Effector CD8-positive, alpha-beta T cell (primary cell): ENCODE data around the gene MRPS18A.

Source experiments
- DNase-seq: peaks from one replicate; lab custom pipeline; 2025; lab: John Stamatoyannopoulos, UW

The MRPS18A gene

DNA sequence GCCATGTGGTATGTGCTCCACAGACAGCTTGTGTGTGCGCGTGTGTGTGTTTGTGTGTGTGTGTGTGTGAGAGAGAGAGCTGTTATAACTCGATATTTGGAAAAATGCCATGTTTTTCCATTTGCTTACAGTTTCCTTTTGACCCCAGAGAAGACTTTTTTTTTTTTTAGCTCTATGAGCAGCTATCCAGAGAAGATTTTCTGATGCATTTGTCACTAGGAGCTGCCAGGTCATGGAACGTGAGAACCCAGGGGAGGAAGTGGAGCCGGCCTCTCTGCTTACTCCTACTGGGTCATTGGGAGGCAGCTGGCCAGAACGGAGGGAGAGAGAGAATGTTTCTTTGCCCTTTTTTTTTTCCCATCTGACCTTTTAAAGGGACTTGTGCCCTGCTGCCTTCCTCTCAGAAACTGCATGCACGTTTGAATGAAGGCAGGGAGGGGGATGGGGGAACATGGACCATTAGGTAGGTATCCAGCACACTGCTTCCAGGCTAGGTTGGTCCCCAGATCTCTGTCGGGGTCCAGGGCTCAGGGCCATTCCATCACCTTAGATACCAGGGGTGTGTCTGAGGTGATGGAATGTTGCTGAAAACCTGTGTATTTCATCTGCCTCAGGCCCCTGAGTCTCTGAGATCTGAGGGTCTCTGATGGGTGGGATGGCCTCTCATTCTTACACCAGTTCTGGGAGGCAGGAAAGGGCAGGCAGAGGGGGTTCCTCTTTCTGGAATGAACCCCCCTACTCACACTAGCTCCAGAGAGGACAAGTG, 11.2 kb upstream of the MRPS18A start:
- no peak for DNase-seq

GRCh38 chr6:43697421-43697820, 9.8 kb upstream of the MRPS18A start:
- DNase-seq = no peak

GRCh38 chr6:43695967-43696291, 8.3 kb upstream of the MRPS18A start:
- DNase-seq = no peak

- DNase-seq = no peak
Measured at GRCh38 chr6:43695215-43695966, 7.8 kb upstream of the MRPS18A start.

- DNase-seq = no peak
Measured at GRCh38 chr6:43689421-43689820, 1.8 kb upstream of the MRPS18A start.

- DNase-seq = no peak
Measured at GRCh38 chr6:43687079-43687436, 533 bp downstream of the MRPS18A start.

DNA sequence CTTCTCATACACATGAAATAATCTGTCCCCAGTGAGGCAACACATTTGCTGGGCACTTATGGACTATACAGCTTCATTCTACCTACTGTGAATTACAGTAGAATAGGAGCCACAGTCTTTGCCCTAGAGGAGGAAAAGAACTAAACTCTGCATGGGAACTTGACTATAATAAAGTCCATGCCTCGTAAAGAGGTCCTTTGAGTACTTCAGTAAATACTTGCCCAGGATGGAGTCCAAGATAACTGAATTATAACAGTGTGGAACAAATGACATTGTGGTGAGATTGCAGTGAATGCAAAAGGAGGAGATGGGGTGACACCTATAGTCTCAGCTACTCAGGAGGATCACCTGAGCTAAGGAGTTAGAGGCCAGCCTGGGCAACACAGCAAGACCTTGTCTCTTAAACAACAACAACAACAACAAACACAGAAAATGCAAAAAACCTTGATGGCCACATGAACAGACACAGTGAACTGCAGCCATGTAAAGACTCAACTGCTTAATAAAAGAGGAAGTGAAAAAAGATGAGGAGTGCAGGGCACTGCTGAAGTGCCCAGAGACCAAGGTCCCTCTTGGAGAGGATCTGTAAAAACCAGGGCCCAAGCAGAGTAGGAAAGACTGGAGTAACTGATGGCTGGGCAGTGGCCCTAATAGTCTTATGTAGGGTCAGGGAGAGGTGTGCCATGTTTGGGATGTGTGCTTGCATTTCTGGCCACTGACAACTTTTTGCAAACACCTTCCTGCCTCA, 3.7 kb downstream of the MRPS18A start:
- DNase-seq = no peak

DNA sequence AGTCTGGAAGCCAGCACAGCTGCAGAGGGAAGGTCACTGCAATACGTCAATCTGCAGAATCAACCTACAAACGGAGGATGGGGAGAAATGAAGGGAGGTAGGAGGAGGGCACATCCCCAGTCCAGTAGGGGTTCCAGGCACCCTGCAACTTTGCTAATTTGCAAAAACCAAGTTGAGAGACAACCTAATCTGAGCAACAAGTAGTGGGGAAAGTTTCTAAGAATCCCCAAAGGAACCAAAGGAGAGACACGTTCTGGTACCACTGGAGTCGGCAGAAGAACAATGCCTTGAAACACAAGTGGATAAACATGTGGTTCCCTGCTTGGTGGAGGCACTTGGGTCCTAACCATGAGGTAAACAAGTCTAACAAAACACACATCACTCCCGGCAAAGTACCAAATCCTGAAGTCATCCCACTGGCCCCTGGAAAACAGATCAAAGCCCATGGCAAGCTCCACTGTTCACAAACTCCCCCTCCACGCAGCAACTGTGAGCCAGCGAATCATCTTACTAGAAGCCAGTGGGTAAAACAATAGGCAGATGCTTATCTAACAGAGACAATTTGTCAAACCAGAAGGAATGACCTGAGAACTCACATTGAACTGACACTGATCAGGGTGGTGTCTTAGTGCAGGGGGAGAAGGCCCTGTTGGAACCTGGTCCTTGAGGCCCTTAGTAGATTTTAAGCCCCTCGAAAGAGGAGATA, 4.7 kb downstream of the MRPS18A start:
- no peak for DNase-seq

DNA sequence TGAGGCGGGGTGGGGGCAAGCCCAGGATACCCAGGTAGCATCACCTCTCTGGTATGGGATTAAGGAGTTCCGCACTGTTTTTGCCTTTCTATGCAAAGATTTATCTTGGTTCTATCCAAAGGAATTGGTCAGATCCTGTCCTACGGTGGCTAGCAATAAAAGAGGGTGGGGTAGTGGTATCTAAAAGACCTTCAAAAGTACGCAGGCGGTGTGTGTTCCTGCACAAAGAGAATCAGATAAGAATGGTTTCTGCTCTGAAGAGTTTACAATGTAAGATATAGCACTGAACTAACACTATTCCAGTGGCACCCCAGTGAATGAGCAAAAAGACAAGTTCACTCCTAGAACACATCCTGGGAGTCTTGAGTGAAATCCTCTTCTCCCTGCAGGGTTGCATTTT, 6.3 kb downstream of the MRPS18A start:
- no peak for DNase-seq

DNA sequence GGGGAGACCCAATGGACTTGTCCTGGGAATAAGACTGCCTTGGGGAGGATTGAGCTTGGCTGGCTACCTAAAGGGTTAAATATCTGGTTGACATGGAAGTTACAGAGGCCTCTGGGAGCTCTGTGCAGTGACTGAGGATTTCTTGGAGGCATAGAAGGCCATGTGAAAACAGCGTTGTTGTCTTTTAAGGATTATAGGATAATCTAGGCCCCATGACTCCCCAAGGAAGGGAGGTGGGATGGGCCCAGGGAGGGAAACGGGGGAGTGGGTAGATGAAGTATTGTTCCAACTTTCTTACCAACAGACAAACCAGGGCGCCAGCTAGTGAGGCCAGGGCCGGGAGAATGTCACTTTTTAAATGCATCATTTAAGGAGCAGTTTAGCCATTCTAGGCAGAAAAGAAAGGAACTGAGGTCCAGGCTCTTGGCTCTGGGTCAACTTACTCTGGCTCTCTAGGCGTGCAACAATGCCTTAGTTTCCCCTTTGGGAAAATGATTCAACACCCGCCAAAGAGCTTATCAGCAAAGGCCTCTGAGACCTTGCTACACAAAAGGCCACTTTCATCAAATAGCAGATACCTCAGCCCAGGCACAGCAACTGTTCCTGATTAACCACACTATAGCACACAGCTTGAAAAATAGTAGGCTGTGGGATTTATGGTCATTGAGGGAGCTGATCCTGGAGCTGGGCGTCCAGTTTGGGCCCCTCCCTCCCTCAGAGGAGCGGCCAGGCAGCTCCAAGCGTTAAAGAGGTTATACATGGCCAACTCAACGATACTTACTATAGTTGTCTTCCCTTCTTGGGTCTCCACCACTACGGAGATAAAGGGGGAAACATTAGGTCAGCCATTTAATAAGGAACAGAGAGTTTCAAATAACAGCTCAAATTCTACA, 7.0 kb downstream of the MRPS18A start:
- no peak for DNase-seq

DNA sequence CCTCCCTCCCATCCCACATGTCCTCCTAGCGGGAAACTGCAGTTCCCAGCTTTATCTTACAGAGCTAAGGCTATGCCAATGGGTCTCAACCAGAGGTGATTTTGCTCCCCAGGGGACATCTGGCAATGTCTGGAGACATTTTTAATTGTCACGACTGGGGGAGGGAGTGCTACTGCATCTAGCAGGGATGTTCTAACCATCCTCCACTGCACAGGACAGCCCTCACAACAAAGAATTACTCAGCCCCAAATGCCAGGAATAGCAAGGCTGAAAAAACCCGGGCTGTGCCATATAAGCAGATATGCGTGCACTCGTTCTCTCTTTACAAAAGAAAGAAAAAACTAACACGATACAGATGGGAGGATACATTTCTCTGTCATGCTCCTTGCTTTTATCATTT, 8.5 kb downstream of the MRPS18A start:
- DNase-seq = no peak

DNA sequence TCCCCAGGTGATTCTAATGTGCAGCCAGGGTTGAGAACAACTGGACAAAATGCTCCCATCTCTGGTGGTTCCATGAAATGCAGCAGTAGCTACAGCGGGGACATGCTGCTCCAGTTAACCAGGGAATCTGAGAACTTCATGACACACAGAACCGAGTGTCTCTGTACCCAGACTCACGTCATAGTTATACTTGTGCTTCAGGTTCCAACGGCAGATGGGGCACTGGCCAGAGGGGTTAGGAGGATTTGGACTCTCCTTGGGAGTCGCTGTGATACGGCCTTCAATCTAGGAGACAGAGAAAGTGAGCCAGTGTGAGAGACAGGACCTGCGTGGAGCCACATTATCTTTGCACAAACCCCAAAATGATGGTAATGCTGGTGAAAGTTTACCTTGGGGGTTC, 9.2 kb downstream of the MRPS18A start:
- no peak for DNase-seq

DNA sequence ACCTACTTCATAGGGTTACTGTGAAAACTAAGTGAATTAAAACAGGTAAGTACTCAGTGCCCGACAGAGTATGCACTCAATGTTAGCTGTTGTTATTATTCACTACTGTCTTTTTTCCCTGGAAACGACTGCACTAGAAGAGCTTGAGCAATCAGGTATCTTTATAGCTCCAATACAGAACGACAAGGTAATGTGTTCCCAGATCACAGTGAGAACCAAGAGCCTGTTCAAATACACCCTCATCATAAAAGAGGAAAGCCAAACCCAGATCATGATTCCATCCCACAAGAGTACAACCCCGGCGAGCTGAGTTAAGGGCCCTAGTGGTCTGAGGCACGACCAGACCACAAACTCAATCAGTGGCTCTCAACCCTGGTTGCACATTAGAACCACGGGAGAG, 9.8 kb downstream of the MRPS18A start:
- no peak for DNase-seq

- no peak for DNase-seq
Measured at GRCh38 chr6:43676962-43677606, 10.5 kb downstream of the MRPS18A start.

GRCh38 chr6:43674921-43675320, 12.7 kb downstream of the MRPS18A start:
- no peak for DNase-seq

DNA sequence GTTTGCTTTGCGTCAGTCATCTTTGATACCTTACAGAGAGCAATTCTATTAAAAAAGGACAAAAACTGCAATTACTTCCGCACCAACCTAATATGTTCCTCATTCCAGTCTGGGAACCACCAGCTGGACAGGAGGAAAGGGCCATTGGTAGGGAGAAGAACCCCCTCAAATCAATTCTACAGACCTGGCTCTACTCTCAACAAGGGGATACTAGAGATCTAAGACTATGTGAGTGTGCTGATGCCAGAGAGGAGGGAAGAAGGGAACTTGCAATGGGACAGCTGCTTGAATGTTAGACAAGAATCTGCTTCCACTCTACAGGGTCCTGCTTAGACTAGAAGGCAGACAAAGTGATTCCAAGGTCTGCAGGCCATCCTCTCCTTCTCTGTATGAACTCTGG, 13.3 kb downstream of the MRPS18A start:
- DNase-seq = no peak

- DNase-seq = no peak
Measured at GRCh38 chr6:43673444-43674084, 14.0 kb downstream of the MRPS18A start.

- DNase-seq = no peak
Measured at GRCh38 chr6:43671801-43672690, 15.5 kb downstream of the MRPS18A start.
